ENCODE data around the gene PAX9.

DNA sequence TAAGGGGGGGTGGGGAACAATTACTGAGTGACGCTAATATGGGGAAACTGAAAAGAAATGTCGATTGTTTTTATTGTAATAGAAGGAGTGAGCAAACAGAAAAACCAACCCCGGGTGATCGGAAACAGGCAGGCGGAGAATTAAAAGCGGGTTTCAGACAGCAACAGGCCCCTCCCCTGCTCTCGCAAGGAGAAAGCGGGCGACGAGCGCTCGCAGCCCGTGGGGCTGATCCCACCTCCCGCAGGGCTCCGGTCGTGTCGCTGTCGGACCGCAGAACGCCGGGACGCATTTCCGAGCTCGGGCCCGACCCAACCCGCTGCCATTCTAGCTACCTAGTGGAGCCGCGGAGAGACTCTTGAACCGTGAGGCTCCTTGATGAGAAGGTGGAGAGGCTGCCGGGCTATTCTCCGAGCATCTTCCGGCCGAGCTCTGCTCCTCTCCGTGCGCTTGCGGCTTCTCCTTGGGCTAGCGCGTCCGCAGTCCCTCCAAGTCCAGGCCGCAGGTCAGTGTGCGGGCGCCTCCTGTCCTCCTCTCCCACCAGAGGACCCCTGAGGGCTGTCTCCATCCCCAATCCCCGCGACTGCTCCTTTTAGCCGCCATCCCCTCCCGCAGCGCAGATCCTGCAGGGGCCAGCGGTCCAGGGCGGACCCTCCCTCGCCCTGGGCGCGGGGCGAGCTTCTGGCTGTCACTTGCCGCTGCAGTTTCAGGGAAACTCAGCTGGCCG lies 4.1 kb upstream of the PAX9 start:
- TF ChIP-seq, protein P1, sequence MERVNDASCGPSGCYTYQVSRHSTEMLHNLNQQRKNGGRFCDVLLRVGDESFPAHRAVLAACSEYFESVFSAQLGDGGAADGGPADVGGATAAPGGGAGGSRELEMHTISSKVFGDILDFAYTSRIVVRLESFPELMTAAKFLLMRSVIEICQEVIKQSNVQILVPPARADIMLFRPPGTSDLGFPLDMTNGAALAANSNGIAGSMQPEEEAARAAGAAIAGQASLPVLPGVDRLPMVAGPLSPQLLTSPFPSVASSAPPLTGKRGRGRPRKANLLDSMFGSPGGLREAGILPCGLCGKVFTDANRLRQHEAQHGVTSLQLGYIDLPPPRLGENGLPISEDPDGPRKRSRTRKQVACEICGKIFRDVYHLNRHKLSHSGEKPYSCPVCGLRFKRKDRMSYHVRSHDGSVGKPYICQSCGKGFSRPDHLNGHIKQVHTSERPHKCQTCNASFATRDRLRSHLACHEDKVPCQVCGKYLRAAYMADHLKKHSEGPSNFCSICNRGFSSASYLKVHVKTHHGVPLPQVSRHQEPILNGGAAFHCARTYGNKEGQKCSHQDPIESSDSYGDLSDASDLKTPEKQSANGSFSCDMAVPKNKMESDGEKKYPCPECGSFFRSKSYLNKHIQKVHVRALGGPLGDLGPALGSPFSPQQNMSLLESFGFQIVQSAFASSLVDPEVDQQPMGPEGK (CRISPR knock-in tag; IDR thresholded peaks at IDR 0.05; ENCODE audit: borderline replicate concordance), result no peak
- no peak for TF ChIP-seq ARNTL (CRISPR knock-in tag; IDR thresholded peaks at IDR 0.05; ENCODE audit: borderline replicate concordance, low read depth)
- TF ChIP-seq OSR1 (CRISPR knock-in tag; IDR thresholded peaks at IDR 0.05), result no peak
- no peak for TF ChIP-seq TOX (CRISPR knock-in tag; IDR thresholded peaks at IDR 0.05; ENCODE audit: borderline replicate concordance)
- no peak for TF ChIP-seq ZC3H10 (CRISPR knock-in tag; IDR thresholded peaks at IDR 0.05)
- no peak for TF ChIP-seq PPARA (CRISPR knock-in tag; IDR thresholded peaks at IDR 0.05; ENCODE audit: borderline replicate concordance)
- no peak for TF ChIP-seq ZNF565 (CRISPR knock-in tag; conservative IDR thresholded peaks at IDR 0.05; ENCODE audit: low read depth)

All from SK-N-SH treated with all-trans-retinoic acid at 6 μM for 48 hours (cell line).